Tibial nerve (tissue), 4 donors: ENCODE data around the gene PKLR. TPM values are rescaled to one million over a fixed set of nuclear protein-coding genes. Genes with fewer than 3 reads are reported as not detected.

ENCODE experiments used
- DNase-seq, 2 donors: peaks; one replicate each; pipeline ENCODE4 v3.0.0-alpha.2; 2019; ENCODE audit warnings: low spot score in 2 of 2
- H3K27ac ChIP-seq, 4 donors: fragments of 200-600 bp; sonication (generic) in 3 of 4; one replicate each; pipeline ENCODE4 v1.5.1; 2017 to 2019; ENCODE audit warnings: mild to moderate bottlenecking in 1 of 4
- H3K27me3 ChIP-seq, 2 donors: fragments of 200-600 bp; sonication (generic) in 1 of 2; one replicate each; pipeline versions ENCODE4 v1.5.1 to v1.6.0; 2017 to 2019
- H3K36me3 ChIP-seq, 3 donors: fragments of 200-600 bp; sonication (generic); one replicate each; pipeline ENCODE4 v1.5.1; 2018 to 2019
- H3K4me1 ChIP-seq, 4 donors: fragments of 200-600 bp; sonication (generic) in 3 of 4; one replicate each; pipeline ENCODE4 v1.5.1; 2017 to 2019
- H3K4me3 ChIP-seq, 4 donors: fragments of 200-600 bp; sonication (generic) in 3 of 4; one replicate each; pipeline ENCODE4 v1.5.1; 2017 to 2019; ENCODE audit warnings: mild to moderate bottlenecking in 1 of 4, moderate library complexity in 1 of 4
- H3K9me3 ChIP-seq, 4 donors: fragments of 200-600 bp; sonication (generic) in 3 of 4; one replicate each; pipeline ENCODE4 v1.5.1; 2017 to 2019
- CTCF ChIP-seq, 5 experiments: fragments of 200-600 bp in 3 of 5; fragments of 450-650 bp in 2 of 5; sonication (generic) in 3 of 5; IDR thresholded peaks; one replicate each; pipeline ENCODE4 v1.5.1; 2016 to 2019; ENCODE audit warnings: antibody characterized with exemption in 5 of 5, mild to moderate bottlenecking in 3 of 5, moderate library complexity in 2 of 5
- EP300 ChIP-seq, 2 donors: sonication (generic); formaldehyde crosslinking; IDR thresholded peaks; one replicate each; pipeline ENCODE4 v1.6.1; 2017; ENCODE audit warnings: antibody characterized with exemption in 2 of 2, mild to moderate bottlenecking in 1 of 2
- POLR2A ChIP-seq, 2 donors: fragments of 450-650 bp; IDR thresholded peaks; one replicate each; pipeline ENCODE4 v1.6.1; 2017; ENCODE audit warnings: antibody characterized with exemption in 2 of 2, mild to moderate bottlenecking in 2 of 2, moderate library complexity in 2 of 2
- WGBS, 2 donors: methylation state at CpG; one replicate each; pipeline ENCODE4 v1.1.5; 2018; 5-methylcytosine and 5-hydroxymethylcytosine counted together
- total RNA-seq, 4 donors: library from RNA; depleted of rRNA; stranded (reverse); fragments of >200 nt; gene quantifications; one replicate each; pipeline ENCODE4 v1.1.0, GENCODE V29; 2016

PKLR gene
- total RNA-seq, 4 donors from 2014 or later: 0.20 to 0.66 (median 0.21) TPM; not detected in 1

- H3K9me3 ChIP-seq: no peaks in the 10 kb centered on the region
- peak; percentile 15 to 40 (median 36) for TF ChIP-seq CTCF (IDR thresholded peaks at IDR 0.05)
- TF ChIP-seq POLR2A (IDR thresholded peaks at IDR 0.05): no peak
- no peak for TF ChIP-seq EP300 (IDR thresholded peaks at IDR 0.05)
- H3K36me3 ChIP-seq: peaks cover 0 to 38% (median 0%) of the 10 kb centered on the region in 3 donors
- peak overlapping the region; percentile 83 to 99 (median 97) for H3K27ac ChIP-seq
- DNase-seq: no peak
- no peaks in the 10 kb centered on the region for H3K27me3 ChIP-seq
- H3K4me3 ChIP-seq: peak overlapping the region; percentile 53 to 89 (median 64)
- peaks cover 0 to 47% (median 25%) of the 10 kb centered on the region in 4 donors for H3K4me1 ChIP-seq
- WGBS, 2 donors: 9 to 10% methylated on average over 34 to 43 of the region's 59 CpGs
These were observed 23.7 kb upstream of the PKLR start for GRCh38 chr1:155324717-155325602.

- WGBS, 2 donors: 0 to 1% methylated on average over 23 to 32 of the region's 44 CpGs
- TF ChIP-seq EP300 (IDR thresholded peaks at IDR 0.05) (peak in 1 of 2 donors; percentile 75), CTCF (IDR thresholded peaks at IDR 0.05) (peak in 1 of 5 experiments; percentile 32), POLR2A (IDR thresholded peaks at IDR 0.05) (peak; percentile 39 to 65)
- H3K27ac ChIP-seq: peak overlapping the region; percentile 96 to 100 (median 98)
- H3K4me1 ChIP-seq: peaks cover 0 to 53% (median 25%) of the 10 kb centered on the region in 4 donors
- H3K36me3 ChIP-seq: peaks cover 0 to 37% (median 0%) of the 10 kb centered on the region in 3 donors
- H3K27me3 ChIP-seq: no peaks in the 10 kb centered on the region
- H3K9me3 ChIP-seq: no peaks in the 10 kb centered on the region
- peak; percentile 92 to 93 for DNase-seq
- H3K4me3 ChIP-seq: peak overlapping the region; percentile 53 to 89 (median 64)
These were observed 22.9 kb upstream of the PKLR start for GRCh38 chr1:155324037-155324716.

GRCh38 chr1:155323729-155324036, 22.4 kb upstream of the PKLR start:
- 1% methylated on average over 13 to 24 of the region's 29 CpGs for WGBS, 2 donors
- peak overlapping the region; percentile 53 to 89 (median 64) for H3K4me3 ChIP-seq
- peaks cover 0 to 34% (median 0%) of the 10 kb centered on the region in 3 donors for H3K36me3 ChIP-seq
- H3K4me1 ChIP-seq: peaks cover 0 to 53% (median 25%) of the 10 kb centered on the region in 4 donors
- no peaks in the 10 kb centered on the region for H3K9me3 ChIP-seq
- H3K27me3 ChIP-seq: no peaks in the 10 kb centered on the region
- peak; percentile 80 to 83 for DNase-seq
- H3K27ac ChIP-seq: peak overlapping the region; percentile 96 to 100 (median 98)
- TF ChIP-seq CTCF (IDR thresholded peaks at IDR 0.05) (no peak), EP300 (IDR thresholded peaks at IDR 0.05) (no peak), POLR2A (IDR thresholded peaks at IDR 0.05) (no peak)

- Histone ChIP-seq H3K27ac (peak overlapping the region; percentile 96 to 100 (median 98)), H3K36me3 (peaks cover 0 to 34% (median 2%) of the 10 kb centered on the region in 3 donors), H3K4me1 (peaks cover 0 to 53% (median 25%) of the 10 kb centered on the region in 4 donors), H3K4me3 (peak overlapping the region; percentile 53 to 89 (median 64)), H3K27me3 (no peaks in the 10 kb centered on the region), H3K9me3 (no peaks in the 10 kb centered on the region)
- TF ChIP-seq POLR2A (IDR thresholded peaks at IDR 0.05) (peak; percentile 40 to 47), CTCF (IDR thresholded peaks at IDR 0.05) (peak; percentile 98 to 99 (median 98)), EP300 (IDR thresholded peaks at IDR 0.05) (peak; percentile 33 to 80)
- WGBS, 2 donors: 1% methylated on average over 34 to 41 of the region's 58 CpGs
- peak; percentile 80 to 87 for DNase-seq
These were observed 21.9 kb upstream of the PKLR start for GRCh38 chr1:155322953-155323728.
